DOHH2 (cell line): ENCODE measurements around the gene GLIPR2.

Source experiments
- H3F3A ChIP-seq: fragments of 200-600 bp; sonication (generic), shearing (Covaris generic); 2 replicates; pipeline ENCODE4 v1.6.0; 2016; ENCODE audit warnings: antibody characterized with exemption, mild to moderate bottlenecking; ENCODE audit not compliant: control insufficient read depth, insufficient read depth
- H3K27ac ChIP-seq: fragments of 200-600 bp; sonication (generic); 2 replicates; pipeline ENCODE4 v1.5.1; 2014; ENCODE audit warnings: low read depth, mild to moderate bottlenecking, low read length, moderate library complexity
- H3K27me3 ChIP-seq: fragments of 200-600 bp; sonication (generic); 2 replicates; pipeline ENCODE4 v1.6.1; 2014; ENCODE audit warnings: mild to moderate bottlenecking, low read length, mixed read lengths; ENCODE audit not compliant: control insufficient read depth
- H3K36me3 ChIP-seq: fragments of 200-600 bp; sonication (generic); 2 replicates; pipeline ENCODE4 v1.6.1; 2014; ENCODE audit warnings: mild to moderate bottlenecking, low read length, moderate library complexity, mixed read lengths; ENCODE audit not compliant: control insufficient read depth
- H3K4me1 ChIP-seq: fragments of 200-600 bp; sonication (generic); 2 replicates; pipeline ENCODE4 v1.6.1; 2014; ENCODE audit warnings: mild to moderate bottlenecking, low read length, mixed read lengths; ENCODE audit not compliant: control insufficient read depth
- H3K4me2 ChIP-seq: fragments of 200-600 bp; sonication (generic); 2 replicates; pipeline ENCODE4 v1.6.0; 2014; ENCODE audit warnings: mild to moderate bottlenecking, low read length, moderate library complexity
- H3K4me3 ChIP-seq: fragments of 200-600 bp; sonication (generic); 2 replicates; pipeline ENCODE4 v1.5.1; 2014; ENCODE audit warnings: mild to moderate bottlenecking, low read length, mixed read lengths
- H3K79me2 ChIP-seq: fragments of 200-600 bp; sonication (generic); 2 replicates; pipeline ENCODE4 v1.6.1; 2014; ENCODE audit warnings: mild to moderate bottlenecking, low read length, mixed read lengths; ENCODE audit not compliant: control insufficient read depth
- H3K9me2 ChIP-seq: fragments of 200-600 bp; sonication (generic); replicated peaks from 2 replicates; pipeline ENCODE4 v1.6.1; 2014; ENCODE audit warnings: mild to moderate bottlenecking, low read length, mixed read lengths; ENCODE audit not compliant: control insufficient read depth
- H3K9me3 ChIP-seq: fragments of 200-600 bp; sonication (generic); 2 replicates; pipeline ENCODE4 v1.6.1; 2014; ENCODE audit warnings: antibody characterized with exemption, low read length, mixed read lengths; ENCODE audit not compliant: control insufficient read depth, insufficient read depth
- H4K20me1 ChIP-seq: fragments of 200-600 bp; sonication (generic); 2 replicates; pipeline ENCODE4 v1.6.0; 2014; ENCODE audit warnings: low read depth, mild to moderate bottlenecking, antibody characterized with exemption, low read length, moderate library complexity; ENCODE audit not compliant: control insufficient read depth, insufficient read depth
- CTCF ChIP-seq: fragments of 200-600 bp; sonication (generic); IDR thresholded peaks from one replicate; pipeline ENCODE4 v1.5.1; 2014; ENCODE audit warnings: antibody characterized with exemption, mild to moderate bottlenecking, low read depth, low read length; ENCODE audit not compliant: poor library complexity, severe bottlenecking
- EZH2phosphoT487 ChIP-seq: fragments of 200-600 bp; sonication (generic); IDR thresholded peaks from 2 replicates; pipeline ENCODE4 v1.6.1; 2017; ENCODE audit warnings: borderline replicate concordance, mild to moderate bottlenecking, antibody characterized with exemption, low read length, moderate library complexity, mixed read lengths

GLIPR2 gene

GRCh38 chr9:36143245-36143641 lies 6.7 kb downstream of the GLIPR2 start:
- Histone ChIP-seq H4K20me1 (no peaks in the 10 kb centered on the region), H3K9me3 (no peaks in the 10 kb centered on the region), H3K79me2 (no peaks in the 10 kb centered on the region), H3K27me3 (peaks cover 10% of the 10 kb centered on the region), H3K27ac (no peak overlapping the region), H3K4me3 (no peak overlapping the region), H3K4me2 (no peak overlapping the region), H3K4me1 (peaks cover 5% of the 10 kb centered on the region; the same call in 1 of the 2 replicates), H3K36me3 (no peaks in the 10 kb centered on the region), H3K9me2 (no peaks in the 10 kb centered on the region), H3F3A (no peaks in the 10 kb centered on the region)
- TF ChIP-seq EZH2phosphoT487 (no peak), CTCF (no peak)

- Histone ChIP-seq H3K36me3 (no peaks in the 10 kb centered on the region), H3K9me2 (no peaks in the 10 kb centered on the region), H3K4me1 (peaks cover 5% of the 10 kb centered on the region; the same call in 1 of the 2 replicates), H3K4me3 (no peak overlapping the region), H4K20me1 (no peaks in the 10 kb centered on the region), H3K9me3 (no peaks in the 10 kb centered on the region), H3K79me2 (no peaks in the 10 kb centered on the region), H3K4me2 (no peak overlapping the region), H3F3A (no peaks in the 10 kb centered on the region), H3K27ac (no peak overlapping the region), H3K27me3 (peaks cover 5% of the 10 kb centered on the region)
- TF ChIP-seq CTCF (no peak), EZH2phosphoT487 (no peak)
Observed at GRCh38 chr9:36144309-36145232, 8.0 kb downstream of the GLIPR2 start.

DNA sequence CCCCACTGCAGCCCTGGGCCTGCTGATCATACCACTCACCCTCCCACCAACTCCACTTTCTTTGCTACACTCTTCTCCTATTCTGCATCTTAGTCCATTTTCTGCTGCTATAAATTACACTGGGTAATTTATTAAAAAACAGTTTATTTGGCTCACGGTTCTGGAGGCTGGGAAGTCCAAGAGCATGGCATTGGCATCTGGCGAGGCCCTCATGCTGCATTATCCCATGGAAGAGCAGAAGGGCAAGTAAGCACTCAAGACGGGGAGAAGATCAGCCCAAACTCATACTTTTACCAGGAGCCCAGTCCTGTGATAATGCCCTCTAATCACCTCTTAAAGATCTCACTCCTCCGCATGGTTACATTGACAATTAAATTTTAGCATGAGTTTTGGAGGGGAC lies 9.4 kb downstream of the GLIPR2 start:
- H3K4me1 ChIP-seq: peaks cover 3% of the 10 kb centered on the region
- H3K9me2 ChIP-seq: no peaks in the 10 kb centered on the region
- H3K36me3 ChIP-seq: no peaks in the 10 kb centered on the region
- H3K4me3 ChIP-seq: no peak overlapping the region
- H3K79me2 ChIP-seq: no peaks in the 10 kb centered on the region
- H3K27me3 ChIP-seq: peaks cover 5% of the 10 kb centered on the region
- H4K20me1 ChIP-seq: no peaks in the 10 kb centered on the region
- no peak for TF ChIP-seq EZH2phosphoT487
- TF ChIP-seq CTCF: no peak
- H3K9me3 ChIP-seq: no peaks in the 10 kb centered on the region
- H3F3A ChIP-seq: no peaks in the 10 kb centered on the region
- H3K27ac ChIP-seq: no peak overlapping the region
- H3K4me2 ChIP-seq: no peak overlapping the region
